ENCODE measurements around the gene DDX39B.
A peak's percentile ranks its signal among the peaks of the same experiment; 100 is the strongest.
"Not testable (repeated sequence)": the region's sequence is repeated elsewhere in the genome, so short reads cannot be mapped to it uniquely, and the experiment has no call there.

The DDX39B gene

GRCh38 chr6:31541658-31542521 is at the start of gene DDX39B:
Gene DDX39B (minus strand): TSS chr6:31542003. CDS start chr6:31540532, 1,471 bp downstream.
- DNase-seq = peak; percentile 93 to 94

- not testable (repeated sequence) for DNase-seq
These were observed 48.9 kb upstream of the DDX39B start for GRCh38 chr6:31590691-31591090.

- DNase-seq = no peak
These were observed 47.3 kb upstream of the DDX39B start for GRCh38 chr6:31588871-31589650.

GRCh38 chr6:31587791-31588777 is 46.3 kb upstream of the DDX39B start:
- DNase-seq = peak; percentile 49

- peak; percentile 44 to 49 for DNase-seq
These were observed 44.9 kb upstream of the DDX39B start for GRCh38 chr6:31586599-31587281.

- no peak for DNase-seq
These were observed 44.2 kb upstream of the DDX39B start, which contains the start of gene LST1 for GRCh38 chr6:31586008-31586407. Gene LST1 (plus strand): TSS chr6:31586277. CDS start chr6:31587300, 1,023 bp downstream.

- peak; percentile 69 to 71 for DNase-seq
These were observed 43.7 kb upstream of the DDX39B start for GRCh38 chr6:31585491-31585890.

GRCh38 chr6:31582230-31582643 is 40.4 kb upstream of the DDX39B start, which contains the start of gene LTB:
Gene LTB (minus strand): TSS chr6:31582424. CDS start chr6:31582417, 7 bp downstream.
- DNase-seq = peak in 1 of 2 experiments; percentile 57

- peak in 1 of 2 experiments; percentile 60 for DNase-seq
These were observed 39.8 kb upstream of the DDX39B start for GRCh38 chr6:31581434-31582229.

- peak; percentile 94 to 95 for DNase-seq
These were observed 39.1 kb upstream of the DDX39B start for GRCh38 chr6:31580807-31581433.

GRCh38 chr6:31580438-31580740 is 38.6 kb upstream of the DDX39B start:
- no peak for DNase-seq

- DNase-seq = peak; percentile 65 to 68
These were observed 38.0 kb upstream of the DDX39B start for GRCh38 chr6:31579546-31580437.

- peak in 1 of 2 experiments; percentile 64 for DNase-seq
These were observed 37.3 kb upstream of the DDX39B start for GRCh38 chr6:31579119-31579505.

GRCh38 chr6:31578184-31579118 is 36.6 kb upstream of the DDX39B start:
- DNase-seq = peak in 1 of 2 experiments; percentile 61

- DNase-seq = no peak
These were observed 35.8 kb upstream of the DDX39B start for GRCh38 chr6:31577579-31577966.

- peak; percentile 70 to 71 for DNase-seq
These were observed 35.2 kb upstream of the DDX39B start for GRCh38 chr6:31576897-31577578.

- peak in 1 of 2 experiments; percentile 43 for DNase-seq
These were observed 34.3 kb upstream of the DDX39B start for GRCh38 chr6:31575952-31576685.
